Right hindlimb (tissue), 1 donor: ENCODE results near the gene PIGN.
"Not testable (repeated sequence)": the region's sequence is repeated elsewhere in the genome, so short reads cannot be mapped to it uniquely, and the experiment has no call there.

Experiments used
- DNase-seq: peaks from one replicate; pipeline ENCODE4 v3.0.0-alpha.2; 2018

PIGN gene

DNA sequence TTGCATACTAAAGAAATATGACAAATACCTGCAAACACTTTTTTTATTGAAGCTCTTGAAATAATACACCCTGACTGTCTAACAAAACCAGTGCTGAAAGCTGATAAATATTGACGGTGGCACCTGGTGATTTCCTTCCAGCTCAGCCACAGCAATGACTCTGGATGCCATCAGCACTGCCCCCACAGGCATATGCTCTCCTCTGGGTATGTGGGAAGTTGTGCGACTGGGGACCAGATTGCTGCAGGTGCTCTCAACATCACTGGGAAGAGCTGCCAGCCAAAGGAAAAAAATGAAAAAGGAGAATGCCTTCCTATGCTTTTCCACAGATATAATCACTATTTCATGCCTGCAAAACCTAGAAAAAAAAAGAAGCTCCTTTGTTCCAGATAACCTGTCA, 141.5 kb downstream of the PIGN start:
- no peak for DNase-seq

DNA sequence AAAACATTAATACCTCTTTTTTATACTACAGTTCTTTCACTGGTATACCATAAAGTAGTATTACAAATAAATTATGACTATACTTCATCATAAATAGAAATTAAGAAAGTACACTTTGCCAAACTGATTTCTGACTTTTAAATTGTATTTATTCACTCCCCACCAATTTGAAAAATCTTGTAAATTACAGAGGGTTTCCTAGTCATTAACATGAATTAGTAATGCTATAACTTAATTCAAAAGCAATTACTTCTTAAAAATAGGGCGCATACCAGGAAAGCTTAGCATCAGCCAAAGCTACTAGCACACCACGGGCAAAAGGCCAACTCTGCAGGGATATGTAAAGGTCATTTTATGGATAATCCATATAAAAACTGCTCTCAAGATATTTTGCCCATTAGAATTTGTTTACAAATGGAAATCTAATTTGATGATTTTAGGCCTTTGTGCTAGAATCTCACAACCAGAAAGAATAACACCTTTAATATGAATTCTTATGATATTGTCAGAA, 142.3 kb downstream of the PIGN start:
- DNase-seq, result no peak

DNA sequence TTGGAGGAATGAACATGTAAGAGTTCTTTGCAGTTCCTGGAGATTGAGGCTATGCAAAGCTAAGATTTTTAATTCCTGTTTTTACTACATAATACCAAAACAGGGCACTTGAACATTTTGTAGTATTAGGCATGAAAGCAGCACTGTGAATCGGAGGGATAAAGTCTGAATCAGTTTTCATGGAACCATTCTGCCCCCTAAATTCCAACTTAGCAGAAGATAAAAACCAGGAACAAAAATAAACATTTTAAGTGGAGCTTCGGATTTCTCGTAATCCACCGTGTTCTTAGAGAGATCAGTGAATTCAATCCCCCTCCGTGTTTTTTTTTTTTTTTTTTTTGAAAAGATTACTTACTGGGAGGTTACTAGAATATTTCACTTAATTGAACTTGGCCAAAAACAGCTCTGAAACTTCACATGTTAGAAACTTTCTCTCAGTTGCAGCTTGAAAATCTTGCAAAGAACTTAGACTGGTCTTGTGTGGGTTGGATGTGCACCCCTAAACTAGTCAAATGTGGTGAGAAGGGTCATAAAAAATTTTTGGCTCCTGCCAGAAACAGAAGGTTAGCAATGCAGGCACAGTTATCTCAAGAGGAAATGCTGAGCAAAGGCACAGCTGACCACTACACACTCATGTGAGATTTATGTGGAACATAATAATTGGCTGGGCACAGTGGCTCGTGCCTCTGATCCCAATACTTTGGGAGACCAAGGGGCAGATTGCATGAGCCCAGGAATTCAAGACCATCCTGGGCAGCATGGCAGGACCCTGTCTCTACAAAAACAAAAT, 148.7 kb downstream of the PIGN start:
- DNase-seq, result no peak

DNA sequence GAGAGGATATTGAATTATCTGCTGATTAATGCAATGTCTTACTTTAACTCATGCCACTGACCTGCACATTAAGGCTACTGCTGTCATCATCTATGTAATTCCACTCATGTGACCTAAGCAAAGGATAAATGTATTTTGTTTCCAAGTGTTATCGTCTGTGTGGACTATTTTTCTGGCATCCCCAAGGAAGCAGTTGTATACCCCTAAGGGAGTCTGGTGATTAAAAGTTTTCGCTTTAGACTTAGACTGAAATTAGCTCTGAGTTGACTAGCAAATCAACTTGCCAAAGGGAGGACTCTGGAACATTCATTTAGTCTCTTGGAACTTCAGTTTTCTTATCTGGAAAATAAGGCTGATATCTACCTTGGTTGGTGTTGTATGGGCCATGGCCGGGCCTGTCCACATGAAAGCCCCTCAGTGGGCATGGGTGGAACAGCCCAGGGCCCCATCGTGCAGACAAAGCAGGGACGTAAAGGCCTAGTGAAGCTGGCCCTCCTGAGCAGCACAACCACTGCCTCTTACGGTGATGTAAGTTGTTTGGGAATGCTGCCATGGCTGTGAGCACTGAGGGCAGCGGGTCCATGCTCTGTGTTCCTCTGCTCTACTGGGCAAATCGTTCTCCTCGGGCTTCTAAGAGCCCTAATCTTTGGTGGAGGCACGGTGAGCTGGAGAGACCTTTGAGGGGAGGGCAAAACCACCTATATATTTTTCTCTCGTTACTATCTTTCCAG, 149.7 kb downstream of the PIGN start:
- DNase-seq, result no peak

DNA sequence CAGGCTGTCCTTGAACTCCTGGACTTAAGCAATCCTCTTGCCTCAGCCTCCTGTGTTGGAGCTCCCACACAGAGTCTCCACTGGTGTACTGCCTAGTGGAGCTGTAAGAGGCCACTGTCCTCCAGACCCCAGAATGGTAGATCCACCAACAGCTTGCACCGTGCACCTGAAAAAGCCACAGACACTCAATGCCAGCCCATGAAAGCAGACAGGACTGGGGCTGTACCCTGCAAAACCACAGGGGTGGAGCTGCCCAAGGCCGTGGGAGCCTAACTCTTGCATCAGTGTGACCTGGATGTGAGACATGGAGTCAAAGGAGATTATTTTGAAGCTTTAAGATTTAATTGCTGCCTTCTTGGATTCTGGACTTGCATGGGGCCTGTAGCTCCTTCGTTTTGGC, 152.6 kb downstream of the PIGN start:
- not testable (repeated sequence) for DNase-seq

DNA sequence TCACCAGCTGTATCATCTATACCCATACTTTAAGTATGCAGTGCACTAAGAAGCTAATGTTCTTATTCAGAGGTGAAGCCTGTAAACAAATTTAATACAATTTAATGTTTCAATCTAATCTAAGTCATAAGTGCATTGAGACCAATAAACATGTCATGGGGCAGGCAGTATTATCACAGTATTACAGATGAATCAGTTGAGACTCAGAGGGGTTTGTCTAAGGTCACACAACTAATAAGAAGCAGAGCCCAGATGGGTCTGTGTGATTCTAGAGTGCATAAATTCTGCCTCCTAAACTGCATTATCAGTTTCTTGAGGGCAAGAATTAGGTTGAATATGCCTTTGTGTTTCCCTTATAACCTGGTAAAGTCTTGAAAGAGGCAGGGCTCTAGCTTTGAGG, 153.1 kb downstream of the PIGN start:
- DNase-seq, result no peak

DNA sequence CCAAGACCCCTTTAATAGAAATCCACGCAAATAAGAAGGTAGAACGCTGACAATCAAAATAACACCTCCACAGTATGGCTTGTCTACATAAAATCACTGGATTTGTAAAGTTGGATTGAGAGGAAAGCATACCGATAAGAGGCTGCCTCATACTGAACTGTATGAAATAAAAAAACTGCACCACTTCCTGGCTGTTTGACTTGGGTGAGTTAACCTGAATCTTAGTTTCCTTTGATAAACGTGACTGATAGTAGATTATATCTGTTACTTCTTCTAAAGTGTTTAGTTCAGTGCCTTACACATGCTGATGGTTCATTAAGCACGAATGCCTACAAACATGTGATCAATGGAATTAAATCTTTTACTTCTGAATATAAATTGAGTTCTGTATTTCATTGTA, 153.6 kb downstream of the PIGN start:
- DNase-seq, result no peak

DNA sequence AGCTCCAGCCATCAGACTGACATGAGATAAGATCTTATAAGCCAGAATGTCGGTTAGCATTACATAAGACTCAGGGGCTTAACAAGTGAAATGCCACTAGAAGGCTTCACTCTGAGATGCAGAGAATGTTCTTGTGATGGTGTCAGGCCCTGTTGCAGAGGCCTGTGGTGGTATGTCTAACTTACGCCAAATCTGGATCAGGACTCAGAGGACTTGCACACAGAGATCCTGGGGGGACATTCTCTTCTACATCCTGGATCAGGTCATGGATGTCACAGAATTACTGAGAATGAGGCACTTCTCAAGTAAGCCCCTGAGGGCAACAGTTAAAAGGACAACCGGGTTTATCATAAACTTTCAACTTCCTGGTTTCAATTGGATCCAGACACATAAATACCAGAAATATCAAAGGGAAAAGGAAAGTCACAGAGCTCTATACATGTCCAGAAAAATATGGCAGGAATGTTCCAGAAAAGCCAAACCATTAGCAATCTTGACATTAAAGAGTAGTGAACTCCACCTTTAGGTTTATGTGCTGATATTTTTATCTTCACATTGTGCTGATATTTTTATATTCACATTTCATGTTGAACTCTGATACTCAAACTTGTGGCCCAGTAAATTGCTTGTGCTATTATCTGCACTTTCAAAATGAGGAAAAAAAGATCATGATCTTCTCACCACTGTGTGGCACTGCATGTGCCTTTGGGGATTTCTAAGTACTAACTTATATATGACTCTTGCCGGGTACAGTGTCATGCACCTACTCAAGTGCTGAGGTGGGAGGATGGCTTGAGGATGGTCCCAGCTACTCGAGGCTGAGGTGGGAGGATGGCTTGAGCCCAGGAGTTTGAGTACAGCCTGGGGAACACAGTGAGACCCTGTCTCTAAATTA, 156.5 kb downstream of the PIGN start:
- DNase-seq, result no peak

DNA sequence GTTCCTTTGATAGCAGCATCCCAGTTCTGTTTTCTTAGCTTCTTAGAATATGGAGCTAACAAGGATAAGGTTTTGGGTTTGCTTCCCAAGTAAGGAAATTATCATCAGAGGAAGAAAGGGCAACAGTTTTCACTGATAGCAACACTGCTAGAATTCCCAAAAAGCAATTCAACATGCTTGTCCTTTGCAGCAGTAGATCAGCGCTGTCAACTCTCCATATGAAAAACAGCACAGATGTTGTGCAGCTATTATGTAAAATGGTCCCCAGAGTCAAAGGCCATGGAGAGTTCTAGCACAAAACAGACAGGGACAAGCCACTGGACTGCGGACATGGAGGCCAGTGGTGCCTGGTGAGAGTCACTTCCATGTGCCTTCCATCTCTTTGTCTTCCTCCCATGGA, 158.1 kb downstream of the PIGN start:
- no peak for DNase-seq

DNA sequence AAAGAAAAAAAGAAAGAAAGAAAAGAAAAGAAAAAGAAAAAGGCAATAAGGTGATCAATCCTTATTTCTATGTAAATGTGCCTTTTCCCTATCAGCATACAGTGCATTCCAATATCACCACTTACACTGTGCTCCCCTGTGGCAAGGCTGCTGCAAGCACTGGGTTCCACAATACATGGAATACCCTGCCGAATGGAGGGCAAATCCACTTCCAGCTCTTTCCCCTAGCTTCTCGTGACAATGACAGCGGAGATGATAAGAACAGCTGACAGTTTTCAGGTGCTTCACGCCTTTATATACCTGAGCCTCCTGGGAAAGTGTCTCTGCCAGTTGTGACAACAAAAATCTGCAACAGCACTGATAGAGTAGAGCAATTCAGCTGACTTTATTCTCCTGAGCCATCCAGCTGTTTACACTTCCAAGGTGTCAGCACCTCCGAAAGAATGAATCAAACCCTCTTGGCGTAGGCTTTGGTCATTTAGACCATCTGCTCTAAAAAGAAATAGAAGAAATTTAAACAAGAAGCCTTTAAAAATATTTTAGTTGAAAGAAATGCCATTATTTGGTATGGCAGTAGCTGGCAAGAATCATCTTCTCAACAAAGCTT, 158.8 kb downstream of the PIGN start:
- DNase-seq, result no peak

DNA sequence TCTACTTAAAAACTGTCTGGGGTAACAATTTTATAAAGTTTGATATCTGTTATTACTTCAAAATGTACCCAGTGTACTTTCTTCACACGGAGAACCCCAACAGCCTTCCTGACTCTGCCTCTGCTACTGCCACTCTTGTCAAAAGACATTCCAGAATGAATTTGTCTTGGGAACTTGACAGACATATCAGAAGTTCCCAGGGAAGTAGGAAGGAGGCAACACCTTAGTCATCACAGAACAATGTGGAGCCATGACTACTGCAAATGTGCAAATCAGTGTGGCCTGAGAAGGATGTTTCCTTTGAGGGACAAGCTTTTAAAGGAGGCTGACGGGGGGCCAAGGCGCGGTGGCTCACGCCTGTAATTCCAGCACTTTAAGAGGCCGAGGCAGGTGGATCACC, 160.3 kb downstream of the PIGN start:
- DNase-seq, result no peak

DNA sequence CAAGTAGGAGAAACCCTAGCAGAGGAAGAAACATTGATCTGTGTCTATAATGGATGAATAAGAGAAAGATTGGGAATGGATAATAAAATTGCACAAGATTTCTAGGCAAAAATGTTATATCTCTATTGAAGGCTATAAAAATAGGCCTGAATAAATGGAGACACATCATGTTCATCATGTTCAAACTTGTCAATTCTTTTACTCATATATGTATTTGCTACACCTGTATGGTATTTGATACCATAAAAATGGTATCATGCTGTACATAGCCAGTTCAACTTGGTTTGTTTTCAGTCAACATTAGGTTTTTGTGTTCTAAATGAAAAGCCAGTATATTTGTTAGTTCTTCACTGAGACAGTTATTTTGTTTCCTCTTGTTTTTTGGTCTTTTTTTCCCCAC, 161.9 kb downstream of the PIGN start:
- DNase-seq, result no peak

DNA sequence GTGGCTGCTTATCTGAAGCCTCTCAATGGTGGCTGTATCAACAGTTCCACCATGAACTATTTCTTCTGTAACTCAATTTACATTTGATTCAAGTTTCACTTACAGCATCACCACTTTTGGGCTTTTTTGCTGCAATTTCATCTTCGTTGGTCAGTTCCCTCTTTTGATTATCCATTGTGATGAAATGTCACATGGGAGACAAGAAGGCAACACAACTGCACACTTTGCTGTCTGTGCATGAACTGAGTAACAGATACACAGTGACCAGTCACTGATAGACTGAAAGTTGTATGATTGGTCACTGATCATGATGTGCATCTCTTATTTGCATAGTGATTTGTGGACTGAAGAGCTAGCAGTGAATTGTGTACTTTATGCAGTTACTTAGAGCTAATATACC, 163.3 kb downstream of the PIGN start:
- DNase-seq, result no peak

DNA sequence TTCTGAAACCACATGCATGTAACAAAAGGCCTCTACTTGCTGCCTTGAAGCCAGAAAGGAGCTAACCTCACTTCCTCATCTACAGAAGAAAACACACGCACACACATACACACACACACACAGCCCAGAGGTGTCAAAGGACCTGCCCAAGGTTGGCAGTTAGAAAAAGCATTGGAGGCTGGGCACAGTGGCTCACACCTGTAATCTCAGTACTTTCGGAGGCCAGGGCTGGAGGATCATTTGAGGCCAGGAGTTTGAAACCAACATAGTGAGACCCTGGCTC, 168.2 kb downstream of the PIGN start:
- DNase-seq, result no peak

DNA sequence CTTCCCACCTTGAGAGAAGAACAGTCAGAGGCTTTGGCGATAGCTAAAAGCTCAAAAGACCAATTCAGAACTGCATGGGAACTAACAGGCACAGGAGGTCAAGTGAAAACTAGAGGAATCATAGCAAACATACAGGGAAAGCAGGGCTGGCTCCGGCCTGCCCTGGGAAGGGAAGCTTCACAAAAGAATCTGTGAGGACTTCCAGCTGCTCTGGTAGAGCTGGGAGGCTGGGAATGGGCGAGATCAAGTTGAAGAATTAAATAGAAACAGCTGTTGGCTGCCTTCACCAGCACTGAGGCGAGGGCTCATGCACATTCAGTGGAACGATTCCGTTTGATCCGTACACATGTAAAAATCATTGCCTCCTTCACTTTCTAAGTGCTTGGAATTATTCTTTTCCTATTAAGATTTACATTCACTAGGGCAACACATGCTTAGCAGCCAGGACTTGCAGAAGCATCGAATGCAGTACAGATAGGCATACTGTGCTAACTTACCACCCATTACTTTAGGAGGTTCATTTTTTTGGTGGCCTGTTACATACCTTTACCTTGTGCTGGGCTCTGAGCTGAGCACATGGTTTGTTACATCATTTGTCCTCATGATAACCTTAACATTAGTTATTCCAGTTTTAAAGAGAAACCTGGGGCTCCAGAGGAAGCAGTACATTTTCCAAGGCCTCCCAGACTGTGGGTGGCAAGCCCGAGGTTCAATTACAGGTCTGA, 168.7 kb downstream of the PIGN start:
- peak; percentile 93 for DNase-seq

DNA sequence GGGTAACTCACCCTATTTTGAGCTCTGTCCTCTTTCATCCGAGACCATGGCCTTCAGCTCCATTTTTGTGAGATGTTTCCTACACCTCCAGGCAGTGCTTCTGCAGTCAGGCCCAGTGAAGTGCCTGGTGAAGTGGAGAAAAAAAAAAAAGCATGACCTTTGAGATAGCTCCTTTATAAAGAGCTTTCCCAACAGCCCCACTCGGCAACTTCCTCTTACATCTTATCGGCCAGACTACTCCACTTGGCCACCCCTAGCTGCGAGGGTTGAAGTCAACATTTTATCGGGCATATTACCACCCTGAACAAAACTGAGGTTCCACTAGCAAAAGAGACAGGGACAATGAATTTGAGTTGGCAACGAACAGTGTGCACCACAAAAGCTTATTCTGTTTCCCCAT, 169.2 kb downstream of the PIGN start:
- no peak for DNase-seq

DNA sequence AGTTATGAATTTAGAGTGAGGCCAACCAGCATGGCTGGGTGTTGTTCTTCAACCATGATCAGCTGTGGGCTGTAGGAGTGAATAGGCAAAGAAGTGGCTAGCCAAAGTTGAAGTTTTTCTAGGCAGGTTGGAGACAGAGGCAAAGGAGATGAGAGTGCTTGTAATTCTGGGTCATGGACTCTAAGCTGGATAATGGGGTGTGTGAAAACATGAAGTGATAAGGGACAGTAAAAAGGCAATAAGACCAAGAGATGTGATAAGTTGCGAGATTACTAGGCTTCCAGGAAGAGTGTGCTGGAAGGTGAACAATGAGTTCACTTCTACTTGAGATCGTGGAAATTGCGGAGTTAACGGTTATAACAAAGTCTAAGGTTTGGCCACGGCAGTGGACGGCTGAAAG, 175.4 kb downstream of the PIGN start:
- no peak for DNase-seq

DNA sequence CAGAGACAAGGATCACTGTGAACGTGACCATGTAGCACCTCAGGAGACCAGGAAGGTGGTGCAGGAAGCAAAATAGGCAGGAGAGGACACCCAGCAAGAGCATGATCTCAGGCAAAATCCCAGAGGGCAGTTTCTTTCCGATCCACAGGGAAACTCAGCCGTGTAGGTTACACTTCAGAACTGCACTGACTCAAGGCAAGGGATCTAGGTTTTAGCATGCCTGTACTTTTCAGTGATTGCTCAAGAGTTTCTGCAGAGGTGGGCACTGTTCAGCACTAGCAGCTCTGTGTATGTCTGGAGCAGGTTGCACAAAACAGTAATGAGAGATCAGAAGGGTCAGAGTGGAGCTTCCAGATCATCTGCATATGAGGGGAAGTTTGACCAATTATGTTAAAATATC, 177.3 kb downstream of the PIGN start:
- DNase-seq, result no peak

DNA sequence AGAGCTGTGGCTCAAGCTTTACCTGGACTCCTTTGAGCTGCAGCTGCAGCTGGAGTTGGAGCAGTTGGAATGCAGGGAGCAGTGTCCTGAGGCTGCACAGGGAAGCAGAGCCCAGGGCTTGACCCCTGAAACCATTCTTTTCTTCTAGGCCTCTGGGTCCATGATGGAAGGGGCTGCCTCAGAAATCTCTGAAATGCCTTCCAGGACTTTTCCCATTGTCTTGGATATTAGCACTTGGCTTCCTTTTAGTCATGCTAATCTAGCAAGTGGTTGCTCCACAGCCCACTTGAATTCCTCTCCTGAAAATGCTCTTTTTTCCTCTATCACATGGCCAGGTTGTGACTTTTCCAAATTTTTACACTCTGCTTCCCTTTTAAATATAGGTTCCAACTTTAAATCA, 185.5 kb downstream of the PIGN start:
- no peak for DNase-seq

DNA sequence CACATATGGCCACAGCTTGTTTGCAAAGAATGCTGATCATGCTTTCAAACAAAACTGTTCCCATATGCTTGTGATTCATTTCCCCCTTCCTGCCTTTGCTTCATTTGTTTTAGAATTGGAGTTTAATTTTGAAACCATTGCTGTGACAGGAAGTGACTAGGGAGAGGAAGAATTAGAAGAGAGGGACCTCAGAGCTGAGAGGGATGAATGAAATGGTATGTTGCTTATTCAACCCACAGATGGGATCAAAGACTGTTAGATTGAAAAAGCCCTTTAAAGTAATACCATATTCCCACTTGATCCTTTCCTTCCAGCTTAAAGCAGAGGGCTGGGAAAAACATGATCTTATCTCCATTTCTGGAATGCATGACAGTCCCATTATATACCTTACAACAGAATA, 187.9 kb downstream of the PIGN start:
- no peak for DNase-seq

DNA sequence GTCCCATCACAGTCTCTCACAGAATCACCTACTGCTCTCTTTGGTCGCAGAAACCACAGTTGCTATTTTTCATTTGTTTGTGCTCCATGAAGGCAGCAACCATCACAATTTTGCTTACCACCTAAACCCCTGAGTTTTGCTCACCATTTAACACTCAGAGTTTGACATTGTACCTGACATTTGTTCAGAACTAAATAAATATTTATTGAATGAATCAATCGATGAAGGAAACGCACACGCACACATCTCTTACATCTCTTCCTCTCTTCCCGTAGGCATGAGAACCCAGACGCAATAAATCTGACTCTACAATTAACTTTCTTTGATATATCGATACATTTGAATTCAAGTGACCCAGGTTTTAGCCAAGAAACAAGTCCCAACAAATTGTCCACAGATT, 188.5 kb downstream of the PIGN start:
- DNase-seq, result no peak

DNA sequence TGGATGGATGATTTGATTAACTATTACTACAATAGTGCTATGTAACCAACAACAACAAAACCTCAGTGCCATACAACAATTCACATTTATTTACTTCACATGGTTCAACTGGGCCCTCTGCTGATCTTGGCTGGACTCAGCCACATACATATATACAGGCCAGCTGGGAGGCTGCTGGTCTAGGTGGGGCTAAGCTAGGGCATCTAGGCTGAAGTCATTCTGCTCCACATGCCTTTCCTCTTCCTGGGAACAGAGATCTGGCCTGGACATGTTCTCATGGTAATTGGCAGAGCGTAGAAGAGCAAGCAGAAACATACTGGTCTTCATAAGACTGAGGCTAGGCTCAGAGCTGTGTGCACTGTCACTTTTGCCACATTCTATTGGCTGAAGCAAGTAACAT, 191.2 kb downstream of the PIGN start:
- no peak for DNase-seq

DNA sequence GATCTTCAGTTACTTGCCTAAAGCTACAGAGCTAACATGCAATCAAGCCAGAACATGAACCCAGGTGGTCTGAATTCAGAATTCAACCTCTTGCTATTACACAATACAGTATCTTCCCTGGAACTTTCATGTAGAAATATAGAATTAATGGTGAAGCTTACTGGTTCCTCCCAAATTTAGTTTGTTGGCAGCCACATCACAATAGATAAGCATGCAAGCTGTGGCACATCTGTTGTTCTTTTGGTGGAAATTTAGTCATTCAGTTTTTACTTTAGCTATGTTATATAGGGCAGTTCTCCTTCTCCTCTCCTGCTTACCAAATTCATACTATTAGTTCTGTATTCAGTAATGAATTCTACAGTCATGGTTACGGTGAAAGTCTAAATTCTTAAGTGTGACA, 193.0 kb downstream of the PIGN start:
- DNase-seq, result no peak
